OCI-LY3 (cell line): Measurements from ENCODE around the gene KYNU.

Source experiments
- CTCF ChIP-seq: fragments of 200-600, 300-600 bp; sonication (generic); IDR thresholded peaks from 2 replicates; pipeline ENCODE4 v1.5.1; 2014; ENCODE audit warnings: antibody characterized with exemption, low read length, low read depth
- EZH2phosphoT487 ChIP-seq: fragments of 200-600 bp; shearing (Covaris generic); IDR thresholded peaks from 2 replicates; pipeline ENCODE4 v1.6.1; 2018; ENCODE audit warnings: antibody characterized with exemption, mixed run types, low read depth

DNA sequence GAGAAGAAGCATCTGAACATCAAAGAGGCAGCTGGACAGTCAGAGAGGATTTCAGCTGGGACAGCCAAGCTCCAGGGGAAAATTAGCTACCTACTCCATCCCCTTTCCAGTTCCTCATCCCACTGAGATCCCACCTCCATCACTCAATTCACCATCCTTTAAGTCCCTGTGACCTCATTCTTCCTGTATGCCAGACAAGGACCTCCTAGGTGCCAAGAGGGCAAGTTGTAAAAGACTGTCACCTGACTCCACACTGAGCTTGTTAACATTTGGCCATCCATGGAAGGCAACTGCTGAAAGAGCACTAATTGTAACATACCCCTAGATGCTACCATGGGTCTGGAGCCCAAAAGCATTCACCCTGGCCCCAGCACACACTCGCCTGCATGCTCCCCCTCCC is 97.8 kb downstream of the KYNU start:
- TF ChIP-seq CTCF (no peak), EZH2phosphoT487 (no peak)
